Stimulated activated CD4-positive, alpha-beta T cell treated with anti-CD3 and anti-CD28 coated beads, Interleukin-1b, Interleukin-23, amount 100 ng/mL, for 24 hours (primary cell): ENCODE measurements around the gene NFIL3.

ENCODE experiments used
- DNase-seq, 4 experiments: peaks; one replicate each; pipeline ENCODE4 v3.0.0-alpha.2; 2020; ENCODE audit warnings: low read depth in 4 of 4, low spot score in 1 of 4

Gene NFIL3

GRCh38 chr9:91422758-91423711 lies 597 bp downstream of the NFIL3 start:
- DNase-seq = peak in 1 of 4 experiments; percentile 42

GRCh38 chr9:91421971-91422757 lies 1.5 kb downstream of the NFIL3 start:
- DNase-seq = no peak

GRCh38 chr9:91421128-91421765 lies 2.4 kb downstream of the NFIL3 start:
- DNase-seq = no peak

GRCh38 chr9:91420501-91421127 lies 3.0 kb downstream of the NFIL3 start:
- DNase-seq = no peak

- peak in 1 of 4 experiments; percentile 33 for DNase-seq
Observed at GRCh38 chr9:91419222-91420191, 4.1 kb downstream of the NFIL3 start.

GRCh38 chr9:91418215-91418610 lies 5.4 kb downstream of the NFIL3 start:
- no peak for DNase-seq

GRCh38 chr9:91417602-91418214 lies 5.9 kb downstream of the NFIL3 start:
- DNase-seq = no peak

GRCh38 chr9:91416096-91416712 lies 7.4 kb downstream of the NFIL3 start:
- DNase-seq = no peak

GRCh38 chr9:91415290-91415689 lies 8.3 kb downstream of the NFIL3 start:
- no peak for DNase-seq

GRCh38 chr9:91412941-91413340 lies 10.7 kb downstream of the NFIL3 start:
- no peak for DNase-seq

- DNase-seq = no peak
Observed at GRCh38 chr9:91411096-91411771, 12.4 kb downstream of the NFIL3 start.

- no peak for DNase-seq
Observed at GRCh38 chr9:91410161-91410560, 13.5 kb downstream of the NFIL3 start.

- no peak for DNase-seq
Observed at GRCh38 chr9:91408475-91408874, 15.2 kb downstream of the NFIL3 start.

- DNase-seq = no peak
Observed at GRCh38 chr9:91407580-91408318, 15.9 kb downstream of the NFIL3 start.

GRCh38 chr9:91405343-91406077 lies 18.1 kb downstream of the NFIL3 start:
- DNase-seq = no peak

- no peak for DNase-seq
Observed at GRCh38 chr9:91403665-91404543, 19.7 kb downstream of the NFIL3 start.
